ENCODE data around the gene BCL11A.
A peak's percentile ranks its signal among the peaks of the same experiment; 100 is the strongest.

Gene BCL11A

DNA sequence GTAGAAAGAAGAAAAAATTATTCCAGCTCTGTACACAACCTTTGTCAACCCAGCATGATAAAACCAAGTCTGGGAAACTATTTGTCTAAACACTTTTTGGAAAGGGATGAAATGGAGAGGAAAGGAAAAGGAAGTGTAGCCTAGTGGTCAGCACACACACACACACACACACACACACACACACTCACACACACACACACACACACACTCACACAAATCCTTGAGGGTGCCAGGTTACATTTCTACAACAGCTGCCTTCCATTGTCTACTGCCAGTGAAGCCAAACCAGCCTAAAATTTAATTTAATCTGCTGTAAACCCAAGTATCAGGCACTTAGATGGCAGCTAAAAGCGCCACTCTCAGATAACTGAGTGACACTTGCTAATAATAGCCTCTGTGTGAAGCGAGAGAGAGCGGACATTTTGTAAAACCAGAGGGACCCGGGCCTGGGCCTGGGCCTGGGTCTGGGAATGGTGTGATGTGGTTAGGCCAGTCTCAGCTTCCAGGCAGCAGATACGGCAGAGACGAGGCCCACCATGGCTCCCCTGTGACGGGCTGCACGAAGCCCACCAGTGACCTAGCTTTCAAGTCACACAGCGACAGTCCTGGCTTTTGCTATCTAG is 32.4 kb downstream of the BCL11A start:
- Histone ChIP-seq H3K4me1 (ENCODE audit: control insufficient read depth, low read length) (peaks cover 98% of the 10 kb centered on the region), H3K36me3 (ENCODE audit: control insufficient read depth, low read length) (peaks cover 99% of the 10 kb centered on the region), H3K4me3 (ENCODE audit: low read length) (no peak overlapping the region), H3K4me2 (ENCODE audit: low read length) (0 out of 2 replicates have a peak overlapping the region, but pooled peaks have one; percentile 1), H3K9me3 (ENCODE audit: control insufficient read depth, insufficient read depth, low read length) (no peaks in the 10 kb centered on the region), H3K79me2 (ENCODE audit: control insufficient read depth, low read length) (peaks cover 100% of the 10 kb centered on the region), H3K27me3 (ENCODE audit: control insufficient read depth, low read length) (no peaks in the 10 kb centered on the region), H3F3A (ENCODE audit: control insufficient read depth, insufficient read depth) (peaks cover 15% of the 10 kb centered on the region), H4K20me1 (ENCODE audit: control insufficient read depth, insufficient read depth, low read depth, low read length) (peaks cover 79% of the 10 kb centered on the region), H3K9me2 (replicated peaks; ENCODE audit: control insufficient read depth, low read length) (no peaks in the 10 kb centered on the region), H3K27ac (ENCODE audit: low read depth, low read length) (no peak overlapping the region)
- TF ChIP-seq EZH2phosphoT487 (IDR thresholded peaks at IDR 0.05; ENCODE audit: borderline replicate concordance, low read length) (no peak), CTCF (IDR thresholded peaks at IDR 0.05; ENCODE audit: low read depth, low read length, poor library complexity, severe bottlenecking) (no peak)

DNA sequence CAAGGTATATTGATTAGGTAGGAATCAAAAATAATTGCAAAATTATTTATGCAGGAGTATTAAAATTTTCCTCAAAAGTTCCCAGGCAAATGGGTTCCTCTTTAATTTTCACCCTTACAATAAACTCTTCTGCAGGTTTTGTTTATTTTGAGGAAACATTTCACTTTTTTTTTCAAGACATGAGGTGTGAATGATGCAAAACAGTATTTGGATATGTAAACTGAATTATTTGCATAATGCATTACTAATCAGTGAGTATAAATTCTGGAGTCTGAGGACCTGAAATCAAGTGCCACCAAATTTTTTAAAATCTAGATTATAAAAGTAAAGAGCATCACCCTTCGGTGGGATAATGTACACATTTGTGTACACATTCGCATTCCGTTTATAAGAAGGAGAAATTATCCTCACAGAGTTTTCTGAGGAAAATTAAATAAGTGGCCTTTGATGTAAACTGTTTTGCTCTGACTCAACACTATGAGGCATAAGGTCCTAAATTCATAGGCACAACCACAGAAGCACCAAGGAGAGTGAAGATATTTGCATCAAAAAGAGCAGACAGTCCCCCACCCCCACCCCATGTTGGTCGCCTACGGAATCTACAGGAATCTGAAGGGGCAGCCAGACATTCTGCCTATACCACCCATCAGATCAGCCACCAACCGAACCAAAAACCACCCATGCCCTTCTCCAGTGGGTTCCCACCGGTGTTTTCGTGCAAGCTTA is 33.1 kb downstream of the BCL11A start:
- peaks cover 98% of the 10 kb centered on the region for H3K4me1 ChIP-seq (ENCODE audit: control insufficient read depth, low read length)
- peaks cover 100% of the 10 kb centered on the region for H3K79me2 ChIP-seq (ENCODE audit: control insufficient read depth, low read length)
- H3K27ac ChIP-seq (ENCODE audit: low read depth, low read length), result no peak overlapping the region
- no peaks in the 10 kb centered on the region for H3K27me3 ChIP-seq (ENCODE audit: control insufficient read depth, low read length)
- no peaks in the 10 kb centered on the region for H3K9me2 ChIP-seq (replicated peaks; ENCODE audit: control insufficient read depth, low read length)
- H3K4me2 ChIP-seq (ENCODE audit: low read length), result 0 out of 2 replicates have a peak overlapping the region, but pooled peaks have one; percentile 1
- peaks cover 16% of the 10 kb centered on the region for H3F3A ChIP-seq (ENCODE audit: control insufficient read depth, insufficient read depth)
- no peaks in the 10 kb centered on the region for H3K9me3 ChIP-seq (ENCODE audit: control insufficient read depth, insufficient read depth, low read length)
- no peak for TF ChIP-seq EZH2phosphoT487 (IDR thresholded peaks at IDR 0.05; ENCODE audit: borderline replicate concordance, low read length)
- peaks cover 79% of the 10 kb centered on the region for H4K20me1 ChIP-seq (ENCODE audit: control insufficient read depth, insufficient read depth, low read depth, low read length)
- H3K36me3 ChIP-seq (ENCODE audit: control insufficient read depth, low read length), result peaks cover 99% of the 10 kb centered on the region
- H3K4me3 ChIP-seq (ENCODE audit: low read length), result no peak overlapping the region

GRCh38 chr2:60519231-60519863 is 34.1 kb downstream of the BCL11A start:
- H3K4me1 ChIP-seq (ENCODE audit: control insufficient read depth, low read length), result peaks cover 98% of the 10 kb centered on the region
- H3K9me2 ChIP-seq (replicated peaks; ENCODE audit: control insufficient read depth, low read length), result no peaks in the 10 kb centered on the region
- H3K4me3 ChIP-seq (ENCODE audit: low read length), result no peak overlapping the region
- H3K4me2 ChIP-seq (ENCODE audit: low read length), result peak overlapping the region; percentile 2; the same call in 1 of the 2 replicates
- H3K36me3 ChIP-seq (ENCODE audit: control insufficient read depth, low read length), result peaks cover 98% of the 10 kb centered on the region
- H4K20me1 ChIP-seq (ENCODE audit: control insufficient read depth, insufficient read depth, low read depth, low read length), result peaks cover 76% of the 10 kb centered on the region
- H3K9me3 ChIP-seq (ENCODE audit: control insufficient read depth, insufficient read depth, low read length), result no peaks in the 10 kb centered on the region
- H3K27ac ChIP-seq (ENCODE audit: low read depth, low read length), result no peak overlapping the region
- H3K27me3 ChIP-seq (ENCODE audit: control insufficient read depth, low read length), result no peaks in the 10 kb centered on the region
- peaks cover 100% of the 10 kb centered on the region for H3K79me2 ChIP-seq (ENCODE audit: control insufficient read depth, low read length)
- TF ChIP-seq CTCF (IDR thresholded peaks at IDR 0.05; ENCODE audit: low read depth, low read length, poor library complexity, severe bottlenecking) (no peak), EZH2phosphoT487 (IDR thresholded peaks at IDR 0.05; ENCODE audit: borderline replicate concordance, low read length) (no peak)
- peaks cover 16% of the 10 kb centered on the region for H3F3A ChIP-seq (ENCODE audit: control insufficient read depth, insufficient read depth)

All from DOHH2 (cell line).